Left lung (tissue), 10 donors: ENCODE measurements around the gene PLXNA2. TPM values are rescaled to one million over a fixed set of nuclear protein-coding genes. Genes with fewer than 3 reads are reported as not detected.

Source experiments
- ATAC-seq: fragments of 200-7000 bp; cut with Tn5 transposase; one replicate; pipeline ENCODE4 v1.9.1; 2020; ENCODE audit warnings: moderate library complexity
- DNase-seq, 4 donors: peaks; one replicate each; pipeline ENCODE4 v3.0.0-alpha.2; 2013 to 2020
- H3K27ac ChIP-seq, 2 donors: fragments of 200-600 bp; sonication (generic) in 1 of 2; one replicate each; pipeline versions ENCODE4 v1.5.0 to v1.8.0; 2020 to 2021
- H3K27me3 ChIP-seq, 2 donors: fragments of 200-600 bp; sonication (generic) in 1 of 2; one replicate each; pipeline versions ENCODE4 v1.5.0 to v1.8.0; 2020 to 2021
- H3K36me3 ChIP-seq, 2 donors: fragments of 200-600 bp; sonication (generic) in 1 of 2; one replicate each; pipeline versions ENCODE4 v1.5.0 to v1.8.0; 2020 to 2021
- H3K4me1 ChIP-seq, 2 donors: fragments of 200-600 bp; one replicate each; pipeline ENCODE4 v1.8.0; 2021
- H3K4me3 ChIP-seq, 2 donors: fragments of 200-600 bp; sonication (generic) in 1 of 2; one replicate each; pipeline versions ENCODE4 v1.5.0 to v1.8.0; 2020 to 2021; ENCODE audit warnings: mild to moderate bottlenecking in 1 of 2
- H3K9me3 ChIP-seq, 2 donors: fragments of 200-600 bp; sonication (generic) in 1 of 2; one replicate each; pipeline versions ENCODE4 v1.5.0 to v1.8.0; 2020 to 2021
- CTCF ChIP-seq, 2 donors: fragments of 200-600 bp; sonication (generic) in 1 of 2; IDR thresholded peaks; one replicate each; pipeline versions ENCODE4 v1.5.0 to v1.8.0; 2021; ENCODE audit warnings: antibody characterized with exemption in 2 of 2
- intact Hi-C, 2 donors: fragments of 100-400 bp; cut with DNase I; formaldehyde crosslinking; loops; one replicate each; pipeline versions ENCODE4 v1.11.2 to v1.14.2; 2022
- polyA plus RNA-seq, 6 donors: library from polyadenylated mRNA; unstranded; fragments of 120-200 nt; gene quantifications; one replicate each; pipeline ENCODE4 v1.2.1, GENCODE V29; 2013; ENCODE audit not compliant: insufficient read length in 6 of 6
- total RNA-seq, 2 donors: library from RNA; stranded (reverse); fragmentation: NEBNext Ultra II Directional; extraction: Animal tissue kit (Norgen Biotek cat#: 25700); gene quantifications; one replicate each; pipeline ENCODE4 v1.2.1, GENCODE V29; 2021
- donor health status: DM: no; HTN: yes; CAD: no.
- donor health status: DM: no; HTN: no; CAD: no.

Gene PLXNA2
- total and polyA plus RNA-seq, 8 donors: 21.4 to 92.8 (median 34.0) TPM

GRCh38 chr1:208239473-208240381 is 4.5 kb downstream of the PLXNA2 start:
- ATAC-seq: peak; percentile 12

GRCh38 chr1:208238710-208239472 is 5.3 kb downstream of the PLXNA2 start:
- no peaks in the 10 kb centered on the region for H3K36me3 ChIP-seq
- H3K4me3 ChIP-seq: peak overlapping the region in 1 of 2 donors; percentile 90
- H3K27me3 ChIP-seq: peaks cover 0 to 31% of the 10 kb centered on the region in 2 donors
- H3K27ac ChIP-seq: peak overlapping the region; percentile 24 to 59
- ATAC-seq: peak; percentile 46
- H3K4me1 ChIP-seq: peaks cover 51 to 88% of the 10 kb centered on the region in 2 donors
- no peaks in the 10 kb centered on the region for H3K9me3 ChIP-seq
- intact Hi-C loops: no loop called here
- peak in 2 of 4 donors; percentile 59 to 69 for DNase-seq
- TF ChIP-seq CTCF (IDR thresholded peaks at IDR 0.05): peak; percentile 77 to 83

More at GRCh38 chr1:208239473-208240381, 4.5 kb downstream of the PLXNA2 start:
- peaks cover 0 to 33% of the 10 kb centered on the region in 2 donors for H3K27me3 ChIP-seq
- intact Hi-C loops: loop anchor here in 1 of 2 donors (5.0 to 10.0 kb wide), 2 partner anchors 107 to 215 kb away; no protein-coding TSS in a partner anchor
- peaks cover 49 to 83% of the 10 kb centered on the region in 2 donors for H3K4me1 ChIP-seq
- peak overlapping the region; percentile 24 to 59 for H3K27ac ChIP-seq
- no peak for TF ChIP-seq CTCF (IDR thresholded peaks at IDR 0.05)
- no peak for DNase-seq
- H3K9me3 ChIP-seq: no peaks in the 10 kb centered on the region
- peak overlapping the region in 1 of 2 donors; percentile 90 for H3K4me3 ChIP-seq
- no peaks in the 10 kb centered on the region for H3K36me3 ChIP-seq

GRCh38 chr1:208237241-208237640 is 6.9 kb downstream of the PLXNA2 start:
- H3K4me1 ChIP-seq: peaks cover 67 to 96% of the 10 kb centered on the region in 2 donors

GRCh38 chr1:208235982-208236761 is 8.0 kb downstream of the PLXNA2 start:
- Histone ChIP-seq H3K27me3 (peaks cover 0 to 4% of the 10 kb centered on the region in 2 donors), H3K4me3 (no peak overlapping the region), H3K9me3 (no peaks in the 10 kb centered on the region), H3K36me3 (no peaks in the 10 kb centered on the region), H3K4me1 (peaks cover 78 to 99% of the 10 kb centered on the region in 2 donors), H3K27ac (peak overlapping the region; percentile 63 to 64)
- ATAC-seq: peak; percentile 28
- TF ChIP-seq CTCF (IDR thresholded peaks at IDR 0.05): no peak
- intact Hi-C loops: no loop called here
- peak in 3 of 4 donors; percentile 60 to 63 (median 62) for DNase-seq

More at GRCh38 chr1:208237241-208237640, 6.9 kb downstream of the PLXNA2 start:
- Histone ChIP-seq H3K27ac (peak overlapping the region in 1 of 2 donors; percentile 48), H3K36me3 (no peaks in the 10 kb centered on the region), H3K4me3 (no peak overlapping the region), H3K27me3 (peaks cover 0 to 14% of the 10 kb centered on the region in 2 donors), H3K9me3 (no peaks in the 10 kb centered on the region)
- no peak for ATAC-seq
- DNase-seq: no peak
- no peak for TF ChIP-seq CTCF (IDR thresholded peaks at IDR 0.05)
- intact Hi-C loops: no loop called here
